Measurements from ENCODE around the gene CFAP300.

CFAP300 gene

GRCh38 chr11:102110761-102111010, 63.4 kb downstream of the CFAP300 start:
- Histone ChIP-seq H4K20me1 (ENCODE audit: insufficient read depth, low read length) (no peaks in the 10 kb centered on the region), H3K4me1 (ENCODE audit: low read length) (no peaks in the 10 kb centered on the region), H3K4me3 (ENCODE audit: low read length) (no peak overlapping the region), H3K9ac (ENCODE audit: low read length) (no peak overlapping the region), H3K4me2 (ENCODE audit: low read length) (peak overlapping the region; percentile 78; the same call in 1 of the 2 replicates), H3K27me3 (ENCODE audit: low read depth, low read length) (no peaks in the 10 kb centered on the region), H3K9me3 (ENCODE audit: insufficient read depth, low read length) (no peaks in the 10 kb centered on the region), H3K27ac (ENCODE audit: low read length) (no peak overlapping the region), H3K79me2 (ENCODE audit: low read length) (no peaks in the 10 kb centered on the region), H3K36me3 (replicated peaks; ENCODE audit: low read depth, low read length) (no peaks in the 10 kb centered on the region), H2AFZ (ENCODE audit: low read depth, low read length) (no peak overlapping the region)
- TF ChIP-seq CTCF (IDR thresholded peaks at IDR 0.05; ENCODE audit: low read depth, low read length) (no peak), EZH2phosphoT487 (IDR thresholded peaks at IDR 0.05; ENCODE audit: low read depth) (no peak)

GRCh38 chr11:102111011-102111786, 64.0 kb downstream of the CFAP300 start:
- Histone ChIP-seq H3K9me3 (ENCODE audit: insufficient read depth, low read length) (no peaks in the 10 kb centered on the region), H3K79me2 (ENCODE audit: low read length) (no peaks in the 10 kb centered on the region), H2AFZ (ENCODE audit: low read depth, low read length) (no peak overlapping the region), H3K4me2 (ENCODE audit: low read length) (no peak overlapping the region), H3K9ac (ENCODE audit: low read length) (no peak overlapping the region), H3K27me3 (ENCODE audit: low read depth, low read length) (no peaks in the 10 kb centered on the region), H3K4me1 (ENCODE audit: low read length) (no peaks in the 10 kb centered on the region), H3K36me3 (replicated peaks; ENCODE audit: low read depth, low read length) (no peaks in the 10 kb centered on the region), H4K20me1 (ENCODE audit: insufficient read depth, low read length) (no peaks in the 10 kb centered on the region), H3K4me3 (ENCODE audit: low read length) (no peak overlapping the region), H3K27ac (ENCODE audit: low read length) (no peak overlapping the region)
- TF ChIP-seq CTCF (IDR thresholded peaks at IDR 0.05; ENCODE audit: low read depth, low read length) (no peak), EZH2phosphoT487 (IDR thresholded peaks at IDR 0.05; ENCODE audit: low read depth) (no peak)

GRCh38 chr11:102111787-102112508, 64.7 kb downstream of the CFAP300 start:
- H3K9ac ChIP-seq (ENCODE audit: low read length) = no peak overlapping the region
- H3K27ac ChIP-seq (ENCODE audit: low read length) = no peak overlapping the region
- H3K4me2 ChIP-seq (ENCODE audit: low read length) = no peak overlapping the region
- H4K20me1 ChIP-seq (ENCODE audit: insufficient read depth, low read length) = no peaks in the 10 kb centered on the region
- H3K79me2 ChIP-seq (ENCODE audit: low read length) = no peaks in the 10 kb centered on the region
- H3K4me1 ChIP-seq (ENCODE audit: low read length) = no peaks in the 10 kb centered on the region
- TF ChIP-seq CTCF (IDR thresholded peaks at IDR 0.05; ENCODE audit: low read depth, low read length) (no peak), EZH2phosphoT487 (IDR thresholded peaks at IDR 0.05; ENCODE audit: low read depth) (no peak)
- H2AFZ ChIP-seq (ENCODE audit: low read depth, low read length) = no peak overlapping the region
- H3K27me3 ChIP-seq (ENCODE audit: low read depth, low read length) = no peaks in the 10 kb centered on the region
- no peak overlapping the region for H3K4me3 ChIP-seq (ENCODE audit: low read length)
- H3K9me3 ChIP-seq (ENCODE audit: insufficient read depth, low read length) = no peaks in the 10 kb centered on the region
- no peaks in the 10 kb centered on the region for H3K36me3 ChIP-seq (replicated peaks; ENCODE audit: low read depth, low read length)

GRCh38 chr11:102112509-102112821, 65.2 kb downstream of the CFAP300 start:
- no peaks in the 10 kb centered on the region for H3K79me2 ChIP-seq (ENCODE audit: low read length)
- TF ChIP-seq EZH2phosphoT487 (IDR thresholded peaks at IDR 0.05; ENCODE audit: low read depth) (no peak), CTCF (IDR thresholded peaks at IDR 0.05; ENCODE audit: low read depth, low read length) (no peak)
- H3K27ac ChIP-seq (ENCODE audit: low read length) = no peak overlapping the region
- no peak overlapping the region for H3K9ac ChIP-seq (ENCODE audit: low read length)
- H3K4me1 ChIP-seq (ENCODE audit: low read length) = no peaks in the 10 kb centered on the region
- H3K9me3 ChIP-seq (ENCODE audit: insufficient read depth, low read length) = no peaks in the 10 kb centered on the region
- H3K27me3 ChIP-seq (ENCODE audit: low read depth, low read length) = no peaks in the 10 kb centered on the region
- H3K4me2 ChIP-seq (ENCODE audit: low read length) = no peak overlapping the region
- no peaks in the 10 kb centered on the region for H4K20me1 ChIP-seq (ENCODE audit: insufficient read depth, low read length)
- H3K4me3 ChIP-seq (ENCODE audit: low read length) = no peak overlapping the region
- no peak overlapping the region for H2AFZ ChIP-seq (ENCODE audit: low read depth, low read length)
- no peaks in the 10 kb centered on the region for H3K36me3 ChIP-seq (replicated peaks; ENCODE audit: low read depth, low read length)
